Globus pallidus (tissue), 1 donor: Measurements from ENCODE around the gene GALNTL6.
"Not testable (repeated sequence)": the region's sequence is repeated elsewhere in the genome, so short reads cannot be mapped to it uniquely, and the experiment has no call there.

ENCODE experiments used
- DNase-seq: peaks from one replicate; pipeline ENCODE4 v3.0.0-alpha.2; 2015; ENCODE audit warnings: low spot score

GALNTL6 gene

DNA sequence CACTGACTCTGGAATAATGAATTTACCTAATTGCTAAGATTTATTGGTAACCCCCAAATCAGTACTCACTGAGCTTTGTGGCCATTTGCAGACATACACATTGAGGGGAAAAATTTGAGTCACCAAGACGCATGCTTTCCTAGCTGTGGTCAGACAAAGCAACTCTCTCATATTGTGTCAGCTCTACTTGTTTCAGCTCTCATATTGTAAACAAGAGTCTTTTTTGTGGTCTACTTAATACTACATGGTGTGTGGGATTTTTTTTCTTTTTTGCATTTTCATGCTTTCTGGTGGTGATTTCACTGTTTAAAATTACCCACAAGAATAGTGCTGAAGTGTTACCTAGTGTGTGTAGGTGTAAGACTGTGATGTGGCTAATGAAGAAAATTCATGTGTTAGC is 927.2 kb downstream of the GALNTL6 start:
- DNase-seq = no peak

DNA sequence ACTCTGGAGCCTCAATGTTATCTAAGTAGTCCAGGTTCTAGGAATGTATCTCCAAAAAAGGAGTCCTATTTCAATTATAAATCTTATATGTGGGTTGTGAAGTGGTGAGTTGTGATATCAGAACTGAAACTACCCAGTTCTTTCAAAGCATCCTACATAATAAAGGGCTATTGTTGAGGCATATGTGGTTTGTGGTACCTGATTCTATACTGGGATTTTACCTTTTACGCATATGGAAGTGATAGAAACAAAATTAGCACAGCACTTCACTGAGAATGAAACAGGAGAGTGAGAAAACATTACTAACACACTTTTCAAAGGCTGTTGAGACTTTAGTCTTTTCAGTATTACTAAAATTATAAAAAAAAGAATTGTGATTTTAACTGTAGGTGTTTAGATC is 937.7 kb downstream of the GALNTL6 start:
- DNase-seq = no peak

DNA sequence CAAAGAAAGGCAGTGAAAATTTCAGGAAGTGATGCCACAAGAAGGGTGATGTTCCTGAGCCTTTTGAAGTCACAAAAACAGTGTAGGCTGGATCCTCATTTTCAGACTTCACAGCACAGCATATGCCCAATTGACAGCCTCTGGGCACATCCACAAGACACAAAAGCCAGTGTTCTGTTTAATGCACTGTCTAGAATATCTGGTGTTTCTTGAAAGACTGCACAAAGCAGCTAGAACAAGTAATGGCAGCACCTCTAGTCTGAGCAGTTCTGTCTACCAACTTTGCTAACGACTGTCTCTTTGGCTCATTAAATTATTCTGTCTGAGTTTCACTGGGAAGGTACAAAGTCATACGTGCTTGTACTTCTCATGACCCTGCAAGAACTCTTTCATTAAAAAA is 938.3 kb downstream of the GALNTL6 start:
- DNase-seq = no peak

DNA sequence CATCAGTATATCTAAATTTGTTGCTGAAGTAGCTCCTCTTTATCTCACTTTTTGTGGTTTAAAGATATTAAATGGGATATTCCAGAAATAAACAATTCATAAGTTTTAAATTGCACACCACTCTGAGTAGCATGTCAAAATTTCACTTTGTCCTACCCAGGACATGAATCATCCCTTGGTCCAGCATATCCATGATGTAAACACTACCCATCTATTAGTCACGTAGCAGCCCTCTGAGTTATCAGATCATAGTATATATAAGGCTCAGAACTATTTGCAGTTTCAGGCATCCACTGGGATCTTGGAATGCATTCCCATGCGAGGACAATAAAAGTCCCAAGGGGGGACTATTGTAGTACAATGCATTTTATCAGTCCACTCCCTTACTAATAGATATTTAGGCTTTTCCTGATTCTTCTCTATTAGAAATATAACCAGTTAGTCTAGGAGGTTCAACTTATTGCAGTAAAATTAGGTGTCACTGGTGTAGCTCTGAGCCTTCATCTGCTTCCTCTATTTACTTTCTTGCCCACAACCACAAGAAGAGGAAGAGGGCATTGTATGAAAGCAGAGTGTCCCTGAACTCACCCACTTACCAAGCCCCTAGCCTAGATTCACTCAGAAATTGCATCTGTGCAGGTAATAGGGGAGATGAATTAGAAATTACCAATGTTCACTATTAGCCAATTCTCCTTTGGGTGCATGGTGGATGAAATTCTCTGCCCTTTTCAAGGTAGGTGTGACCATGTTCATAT is 945.6 kb downstream of the GALNTL6 start:
- no peak for DNase-seq

DNA sequence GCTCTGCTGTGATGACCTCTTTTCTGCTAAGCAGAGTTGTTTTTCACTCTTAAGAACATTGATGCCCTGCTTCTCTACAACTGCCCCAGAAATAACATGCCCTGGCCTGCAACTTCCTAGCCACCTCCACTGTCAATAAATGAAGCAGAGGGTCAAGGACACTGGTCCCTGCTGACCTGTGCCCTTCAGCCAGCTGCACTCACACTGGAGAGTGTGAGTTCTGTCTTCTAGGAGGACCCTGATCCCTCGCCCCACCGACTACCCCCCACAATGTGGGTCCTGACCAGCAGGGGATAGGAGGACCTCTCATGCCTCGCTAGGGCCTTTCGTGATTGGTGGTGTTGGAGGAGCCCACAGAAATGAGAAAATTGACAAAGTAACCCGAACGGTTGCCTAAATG is 947.3 kb downstream of the GALNTL6 start:
- no peak for DNase-seq

DNA sequence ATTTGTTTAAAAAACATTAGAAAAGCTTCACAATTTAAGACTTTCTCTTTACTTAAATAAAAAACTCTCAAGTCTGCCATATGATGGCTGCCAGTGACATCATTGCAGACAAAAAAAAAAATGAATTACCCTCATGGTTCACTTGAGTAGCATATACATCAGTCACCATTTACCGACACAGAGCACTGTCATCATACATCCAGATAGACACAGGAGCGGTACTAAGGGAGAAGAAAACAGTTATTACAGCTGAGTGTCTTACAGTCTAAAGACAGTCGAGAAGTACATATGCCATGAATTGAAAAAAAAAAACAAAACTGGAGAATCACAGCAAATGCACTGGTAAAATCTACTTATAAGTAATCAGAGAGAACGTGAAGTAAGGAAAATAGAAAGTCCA is 949.7 kb downstream of the GALNTL6 start:
- DNase-seq = no peak

DNA sequence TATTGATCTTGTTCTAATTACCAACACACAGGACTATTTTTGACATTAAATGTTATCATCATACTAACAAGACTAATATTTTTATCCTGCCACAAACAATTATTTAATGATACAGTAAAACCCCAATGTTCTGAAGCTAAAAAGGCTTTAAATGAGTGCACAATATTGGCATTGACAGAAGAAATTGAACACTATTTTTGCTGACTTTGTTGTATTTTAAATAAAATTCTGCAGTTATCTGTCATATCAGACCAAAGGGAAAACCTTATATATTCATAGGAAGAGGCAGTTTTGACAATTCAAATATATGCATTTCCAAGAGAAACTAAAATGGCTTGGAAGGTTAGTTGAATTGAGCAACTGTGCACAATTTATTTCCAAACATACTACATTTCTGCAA is 957.6 kb downstream of the GALNTL6 start:
- no peak for DNase-seq

DNA sequence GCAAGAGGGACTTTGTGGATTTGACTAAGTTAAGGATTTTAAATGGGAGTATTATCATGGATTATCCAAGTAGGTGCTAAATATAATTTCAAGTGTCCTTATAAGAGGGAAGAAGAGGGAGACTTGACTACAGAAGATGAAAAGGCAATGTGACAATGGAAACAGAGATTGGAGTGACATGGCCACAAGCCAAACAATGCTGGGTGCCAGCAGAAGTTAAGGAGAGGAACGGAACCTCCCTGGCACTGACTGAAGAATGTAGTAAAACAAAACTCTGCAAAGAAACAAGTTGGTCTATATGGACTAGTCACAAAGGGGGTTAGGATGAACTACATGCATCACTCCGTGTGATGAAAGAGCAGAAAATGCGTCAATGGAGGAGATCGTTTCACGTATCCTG is 959.6 kb downstream of the GALNTL6 start:
- DNase-seq = no peak

DNA sequence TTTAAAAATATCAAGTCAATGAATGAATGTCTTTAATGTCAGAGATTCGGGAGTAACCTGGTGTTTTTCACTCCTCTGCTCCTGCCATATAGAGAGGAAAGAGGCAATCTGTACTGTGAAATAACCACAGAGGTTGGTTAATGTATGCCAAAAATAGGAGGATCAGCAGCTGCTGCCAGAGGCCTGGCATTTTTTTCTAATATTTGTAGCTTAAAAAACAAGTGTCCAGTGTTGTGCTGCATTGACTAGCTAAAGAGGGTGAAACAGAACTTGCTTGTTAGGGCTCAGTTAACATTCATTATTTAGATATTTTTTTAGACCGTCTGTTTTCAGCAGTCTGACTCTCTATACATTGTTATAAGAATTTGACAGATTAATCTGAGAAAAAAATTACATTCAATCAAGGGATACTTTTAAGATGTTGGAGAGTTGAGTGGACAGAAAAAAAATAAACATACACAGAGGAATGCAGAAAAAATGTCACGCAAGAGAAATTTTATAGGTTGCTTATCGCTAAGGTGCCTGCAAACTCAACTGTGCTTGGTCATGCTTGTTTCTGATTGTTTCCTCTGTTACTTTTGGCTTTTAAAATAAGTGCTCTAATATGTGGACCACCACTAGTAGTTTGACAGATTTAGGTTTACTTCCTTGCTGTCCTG is 963.1 kb downstream of the GALNTL6 start:
- DNase-seq = no peak

DNA sequence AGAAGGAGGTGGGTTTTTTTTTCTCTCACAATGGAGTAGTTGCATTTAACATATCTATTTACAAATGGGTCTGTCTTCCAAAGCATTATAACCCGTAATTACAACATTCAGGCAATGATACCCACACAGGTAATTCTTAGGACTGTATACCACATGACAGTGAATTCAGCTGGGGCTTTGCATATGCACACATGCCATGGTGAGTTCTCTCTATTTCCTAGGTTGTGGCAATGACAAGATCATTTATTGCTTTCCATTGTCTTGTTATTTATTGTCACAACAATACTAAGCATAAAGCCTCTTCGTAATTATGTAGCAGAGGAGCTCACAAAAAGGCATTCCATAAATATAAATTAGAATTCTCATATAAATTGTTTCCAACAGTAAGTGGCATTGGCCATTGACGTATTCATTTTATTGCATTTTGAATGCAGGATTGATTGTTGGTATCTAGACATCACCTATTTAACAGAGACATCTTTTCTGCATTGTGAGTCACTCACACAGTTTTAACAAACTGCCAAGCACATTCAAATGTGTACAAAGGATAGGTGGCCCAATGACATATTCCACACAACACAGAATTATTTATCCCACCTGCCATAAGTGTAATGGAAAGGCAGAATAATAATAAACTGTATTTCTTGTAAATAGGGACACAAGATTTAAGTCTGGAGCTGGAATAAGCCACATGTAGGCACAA is 964.7 kb downstream of the GALNTL6 start:
- no peak for DNase-seq

DNA sequence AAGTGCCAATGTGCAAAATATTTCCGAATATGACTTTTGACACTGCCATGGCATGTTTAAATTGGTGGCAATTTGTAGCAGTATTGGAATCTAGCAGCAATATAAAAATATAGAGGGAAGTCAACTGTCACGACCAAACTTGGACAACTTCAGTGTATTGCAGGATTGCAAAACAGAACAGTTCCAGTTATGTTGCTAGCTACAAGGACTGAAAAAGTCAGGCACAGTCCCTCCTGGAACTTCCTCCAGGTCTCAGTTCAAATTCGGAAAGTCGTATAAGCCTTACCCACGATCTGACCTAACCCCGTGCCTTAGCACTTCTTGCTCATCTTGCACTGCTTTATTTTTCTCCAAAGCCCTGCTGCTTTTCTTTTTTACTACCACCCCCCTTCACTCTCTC is 965.4 kb downstream of the GALNTL6 start:
- DNase-seq = no peak

DNA sequence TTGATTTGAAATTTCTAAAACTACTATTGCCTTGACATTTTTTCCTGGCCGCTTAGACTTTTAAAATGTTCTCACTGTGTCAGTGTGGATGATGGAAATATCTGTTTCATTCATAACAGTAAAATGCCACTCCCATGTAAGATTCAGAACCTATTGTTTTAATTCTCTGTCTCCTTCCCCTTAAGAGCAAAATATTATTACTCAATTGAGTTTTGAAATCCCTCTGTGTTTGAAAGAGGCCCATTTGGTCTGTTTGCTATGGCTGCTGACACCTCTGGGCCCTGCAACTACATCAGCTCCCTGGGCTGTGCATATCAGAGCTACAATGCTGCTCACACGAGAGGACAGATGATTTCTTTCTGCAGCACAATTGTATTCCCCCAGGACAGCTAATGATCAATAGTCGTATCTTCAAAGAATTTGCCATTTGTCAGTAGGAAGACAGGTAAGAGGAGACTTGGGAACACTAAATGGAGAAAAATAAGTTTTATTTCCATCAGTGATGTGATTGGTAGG is 967.4 kb downstream of the GALNTL6 start:
- no peak for DNase-seq

DNA sequence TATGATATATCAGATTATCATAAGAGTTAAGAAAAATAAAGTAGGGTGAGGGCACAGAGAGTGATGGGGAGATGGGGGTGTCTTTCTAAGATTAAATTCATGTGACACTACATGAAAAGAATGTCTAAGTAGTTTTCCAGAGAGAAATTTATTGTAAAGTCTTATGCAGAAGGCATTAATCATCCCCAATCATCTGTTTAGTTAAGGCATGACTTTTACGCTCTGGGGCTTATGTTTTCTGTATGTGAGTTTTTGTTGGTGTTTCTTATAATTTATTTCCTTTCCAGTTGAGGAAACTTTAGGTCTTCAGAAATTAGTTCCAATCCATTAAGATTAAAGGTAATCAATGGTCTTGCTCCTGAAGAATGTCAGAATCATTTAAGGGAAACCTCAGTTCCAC is 972.4 kb downstream of the GALNTL6 start:
- no peak for DNase-seq

DNA sequence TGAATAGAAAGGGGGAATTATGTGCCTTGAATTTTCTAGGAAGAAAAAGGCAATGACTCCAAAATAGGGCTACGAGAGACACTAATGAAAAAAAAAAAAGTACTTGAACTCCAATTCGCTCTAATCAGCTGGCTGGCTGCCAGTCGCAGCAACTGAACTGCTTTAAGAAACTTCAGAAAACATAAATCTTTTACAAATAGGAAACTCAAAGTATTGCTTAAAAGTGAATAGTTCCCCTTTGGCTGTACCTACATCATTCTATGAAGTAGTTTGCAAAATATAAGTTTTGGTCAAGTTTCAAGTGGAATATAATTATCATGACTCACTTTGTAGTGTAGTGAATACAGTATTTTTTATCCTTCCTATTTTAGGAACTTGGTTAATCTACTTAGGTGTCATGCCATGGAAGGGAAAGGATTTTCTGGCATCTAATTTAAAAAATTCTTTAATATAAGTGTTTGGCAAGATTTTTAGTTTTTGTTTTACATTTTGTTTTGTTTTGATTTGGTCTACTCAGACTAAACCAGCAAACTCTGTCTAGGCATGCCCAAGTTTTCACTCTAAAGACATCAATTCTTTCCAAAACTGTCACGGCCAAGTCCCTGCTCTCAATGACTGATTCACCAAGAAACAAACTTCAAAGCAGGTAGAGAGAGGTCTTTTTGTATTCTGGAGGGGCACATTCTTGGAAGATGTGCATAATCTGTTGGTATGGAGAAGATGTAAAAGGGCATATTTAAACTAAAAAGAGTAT is 973.0 kb downstream of the GALNTL6 start:
- DNase-seq = no peak

DNA sequence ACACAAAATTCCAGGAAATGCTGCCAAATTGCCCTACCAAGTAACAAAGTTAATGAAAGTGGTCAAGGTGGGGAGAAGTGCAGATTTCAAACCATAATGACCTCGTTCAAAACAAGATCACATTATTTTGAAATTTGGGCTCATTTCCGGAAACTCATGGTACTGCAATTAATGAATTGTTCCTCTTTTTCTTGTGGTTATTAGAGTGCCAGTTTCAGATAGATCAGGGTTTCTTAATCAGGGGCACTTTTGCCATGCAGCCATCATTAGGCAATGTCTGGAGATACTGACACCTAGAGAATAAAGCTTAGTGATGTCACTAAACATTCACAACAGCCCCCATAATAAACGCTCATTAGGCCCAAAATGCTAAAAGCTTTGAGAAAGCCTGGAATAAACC is 973.9 kb downstream of the GALNTL6 start:
- DNase-seq = no peak

DNA sequence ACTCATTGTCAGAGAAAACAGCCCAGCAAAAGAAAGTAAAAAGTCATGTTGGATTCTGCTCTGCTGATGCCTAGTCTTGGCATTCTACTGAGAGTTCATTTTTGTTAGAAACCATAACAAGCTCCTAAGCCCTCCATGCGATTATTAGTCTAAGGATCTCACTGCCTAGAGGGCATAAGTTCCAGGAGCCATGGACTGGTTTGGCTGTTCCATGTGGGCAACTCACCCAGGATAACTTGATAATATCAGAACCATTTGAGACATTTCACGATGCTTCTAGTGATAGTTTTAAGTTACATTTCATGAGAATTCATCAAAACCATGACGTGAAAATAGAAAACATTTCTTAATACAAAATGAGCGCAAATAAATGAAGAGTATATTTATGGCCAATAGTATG is 978.6 kb downstream of the GALNTL6 start:
- no peak for DNase-seq

DNA sequence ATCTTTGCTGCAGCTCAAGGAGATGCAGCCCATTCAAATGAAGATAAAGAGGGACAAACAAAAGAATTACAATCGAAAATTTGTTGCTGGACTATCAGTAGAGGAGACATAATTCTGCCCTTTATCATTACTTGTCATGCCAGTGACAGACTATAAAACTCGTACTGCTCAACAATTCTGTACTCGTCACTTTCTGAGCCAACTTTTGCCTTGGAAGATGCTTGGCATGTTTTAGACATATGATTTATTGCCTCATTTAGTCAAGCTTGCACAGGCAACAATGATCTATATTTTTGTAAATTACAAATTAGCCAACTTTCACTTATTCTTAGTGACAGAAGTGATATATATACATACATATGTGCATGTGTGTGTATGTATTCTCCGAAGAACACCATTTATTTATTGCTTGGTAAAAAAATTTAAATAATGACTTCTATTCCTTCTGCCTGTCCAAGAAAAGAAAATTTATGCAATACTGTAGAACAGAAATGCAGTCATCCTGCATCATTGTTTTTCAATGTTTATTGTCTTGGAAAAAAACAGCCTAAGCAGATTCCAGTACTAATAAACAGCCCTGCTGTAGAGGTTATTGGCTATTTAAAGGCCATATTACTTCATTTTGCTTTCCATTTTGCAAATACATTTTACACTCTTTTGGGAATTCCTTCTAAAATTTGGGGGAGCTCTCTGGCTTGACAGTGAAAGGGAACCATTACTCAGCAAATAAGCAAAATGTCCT is 980.5 kb downstream of the GALNTL6 start:
- no peak for DNase-seq

DNA sequence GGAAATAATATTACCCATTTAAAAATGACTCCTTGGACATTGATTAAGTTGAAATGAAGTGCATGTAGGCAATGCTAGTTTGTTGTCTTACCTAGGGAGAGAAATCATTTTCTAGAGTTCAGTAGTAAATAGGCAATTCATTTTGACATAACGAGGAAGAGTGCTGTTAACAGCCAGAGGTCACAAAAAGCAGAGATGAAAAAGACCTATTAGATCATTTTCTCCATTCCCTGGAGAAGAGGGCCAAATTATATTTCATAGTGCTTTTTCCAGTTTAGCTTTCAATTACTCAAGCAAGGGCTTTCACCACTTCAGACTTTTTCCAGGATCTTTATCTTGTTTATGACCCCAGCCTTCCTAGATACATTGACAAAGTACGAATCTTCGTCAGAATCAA is 981.1 kb downstream of the GALNTL6 start:
- no peak for DNase-seq

DNA sequence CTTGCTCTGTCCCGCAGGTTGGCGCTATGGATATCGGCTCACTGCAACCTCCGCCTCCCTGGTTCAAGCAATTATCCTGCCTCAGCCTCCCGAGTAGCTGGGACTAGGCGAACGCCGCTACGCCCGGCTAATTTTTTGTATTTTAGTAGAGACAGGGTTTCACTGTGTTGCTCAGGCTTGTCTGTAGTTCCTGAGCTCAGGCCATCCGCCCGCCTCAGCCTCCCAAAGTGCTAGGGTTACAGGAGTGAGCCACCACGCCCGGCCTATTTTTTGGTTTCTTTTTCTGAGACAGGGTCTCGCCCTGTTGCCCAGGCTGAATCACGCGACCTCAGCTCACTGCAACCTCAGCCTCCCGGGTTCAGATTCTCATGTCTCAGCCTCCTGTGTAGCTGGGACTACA is 984.1 kb downstream of the GALNTL6 start:
- DNase-seq = not testable (repeated sequence)

DNA sequence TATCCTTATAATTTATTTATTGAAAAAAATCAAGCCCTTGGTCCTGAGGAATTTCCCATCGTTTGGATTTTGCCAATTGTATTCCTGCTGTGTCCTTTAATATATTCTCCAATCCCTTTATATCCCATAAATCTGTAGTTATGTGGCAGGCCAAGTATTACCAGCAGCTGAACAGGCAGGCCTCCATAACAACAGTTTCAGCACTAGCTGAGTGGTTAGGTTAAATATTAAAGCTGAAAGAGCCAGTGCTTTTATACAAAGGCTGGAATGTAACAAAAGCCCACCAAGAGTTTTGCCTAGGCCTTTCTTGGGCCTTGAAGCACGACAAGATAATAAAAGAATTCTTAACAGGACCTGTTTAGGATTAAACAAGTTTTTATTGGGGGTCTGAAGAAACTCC is 988.8 kb downstream of the GALNTL6 start:
- DNase-seq = no peak

DNA sequence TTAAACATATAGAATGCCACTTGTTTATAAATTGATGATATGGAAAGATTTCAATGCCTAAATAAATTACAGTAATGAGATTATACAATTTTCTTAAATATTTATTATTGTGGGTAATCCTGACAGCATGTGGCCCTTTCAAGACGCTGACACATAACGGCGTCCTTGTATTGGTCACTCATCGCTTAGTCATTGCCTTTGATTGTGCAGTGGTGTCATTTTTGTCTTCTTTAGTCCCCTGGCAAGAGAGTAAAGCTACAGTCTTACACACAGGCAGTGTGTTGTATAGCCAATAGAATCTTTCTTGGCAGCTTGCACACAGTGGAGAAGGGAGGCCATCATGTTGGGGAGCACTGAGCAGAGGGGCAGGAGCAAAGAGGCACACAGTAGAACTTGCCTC is 993.6 kb downstream of the GALNTL6 start:
- DNase-seq = no peak

DNA sequence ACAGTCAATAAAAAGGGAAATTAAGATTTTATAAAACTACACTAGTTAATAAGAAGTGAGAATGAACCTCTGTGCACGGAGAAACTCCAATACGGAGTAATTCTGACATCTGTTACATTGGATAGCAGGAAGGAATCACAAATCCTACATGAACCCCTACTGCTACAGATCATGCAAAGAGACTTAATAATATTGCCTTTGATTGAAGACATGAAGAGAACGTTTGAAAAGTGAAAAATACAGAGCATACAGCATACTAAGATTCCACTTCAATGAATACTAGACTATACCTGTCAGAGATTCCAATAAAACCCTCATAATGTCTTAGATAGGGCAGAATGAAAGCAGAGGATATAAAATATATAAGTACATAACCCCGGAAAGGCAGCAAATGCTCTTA is 995.0 kb downstream of the GALNTL6 start:
- no peak for DNase-seq
